GM21717 (cell line): ENCODE data around the gene WBP1.
"Not testable (repeated sequence)": the region's sequence is repeated elsewhere in the genome, so short reads cannot be mapped to it uniquely, and the experiment has no call there.

Source experiments
- ATAC-seq: cut with Tn5 transposase; IDR thresholded peaks from one replicate; pipeline ENCODE4 v1.9.1; 2021; ENCODE audit warnings: mild to moderate bottlenecking, moderate library complexity; ENCODE audit not compliant: unreplicated experiment

Gene WBP1

DNA sequence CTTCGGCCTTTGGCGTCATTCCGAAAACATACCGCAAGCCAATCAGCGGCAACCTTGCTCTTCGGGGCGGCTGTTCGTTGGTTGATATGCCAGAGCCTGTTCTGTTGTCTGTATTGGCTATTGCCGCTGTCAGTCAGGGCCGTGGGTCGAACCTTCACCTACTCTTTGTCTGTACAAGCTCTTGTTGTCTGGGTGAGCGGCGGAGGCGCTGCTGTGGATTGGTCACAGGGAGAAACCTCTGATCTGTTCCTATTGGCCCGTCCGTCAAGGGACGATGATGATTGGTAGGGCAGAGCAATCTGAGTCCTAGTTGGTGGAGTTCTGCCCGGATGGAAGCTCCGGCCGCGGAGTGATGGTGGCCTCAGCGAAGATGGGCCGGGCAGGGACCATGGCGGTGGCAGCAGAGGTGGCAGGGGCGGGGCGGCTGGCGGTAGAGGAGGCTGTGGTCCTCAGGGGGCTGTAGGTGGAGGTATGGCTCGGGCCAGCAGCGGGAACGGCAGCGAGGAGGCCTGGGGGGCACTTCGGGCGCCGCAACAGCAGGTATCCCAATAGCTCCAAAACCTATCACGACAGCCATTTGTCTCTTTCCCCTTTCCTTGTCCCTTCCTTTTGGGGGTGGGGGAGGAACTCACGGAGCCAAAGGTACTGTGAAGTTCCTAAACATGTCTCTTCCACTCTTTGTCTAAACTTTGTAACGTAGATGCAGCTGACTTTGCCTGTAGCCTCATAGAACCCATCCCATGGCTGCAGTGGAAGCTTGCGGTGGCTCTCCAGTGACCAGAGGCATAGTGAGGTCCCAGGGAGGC lies at the start of gene WBP1:
TSS of gene WBP1 (plus strand) at position 307 of the 806 bp plus-strand sequence. CDS start at position 472, 165 bp downstream.
- ATAC-seq, result peak; percentile 81

DNA sequence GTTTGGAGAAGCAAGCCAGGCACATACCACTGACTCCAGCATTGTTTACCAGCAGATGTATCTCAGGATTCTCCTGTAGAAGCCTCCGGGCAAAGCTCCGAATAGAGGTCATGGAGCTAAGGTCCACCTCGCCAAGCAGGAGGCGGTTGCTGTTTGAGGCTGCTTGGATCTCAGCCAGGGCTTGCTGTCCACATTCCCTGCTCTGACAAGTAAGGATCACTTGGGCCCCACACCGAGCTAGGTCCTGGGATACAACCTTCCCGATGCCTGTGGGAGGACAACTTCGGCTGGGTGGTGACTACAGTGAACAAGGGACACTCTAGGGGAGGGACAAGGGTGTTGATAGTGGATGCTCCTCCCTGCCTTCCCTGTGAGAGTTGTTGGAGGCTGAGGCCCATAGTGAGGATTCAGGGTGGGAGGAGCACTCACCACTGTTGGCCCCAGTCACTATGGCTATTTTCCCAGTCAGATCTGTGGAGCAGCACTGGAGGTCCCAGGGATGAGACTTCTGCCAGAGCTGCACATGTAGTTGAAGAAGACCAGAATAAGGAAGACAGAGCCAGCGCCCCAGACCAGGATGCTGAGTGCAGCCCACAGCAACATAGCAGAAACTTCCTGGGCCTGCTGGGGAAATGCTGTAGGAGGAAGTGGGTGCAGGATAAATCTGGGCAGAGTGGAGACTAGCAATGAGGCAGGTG lies 45.1 kb upstream of the WBP1 start:
- ATAC-seq, result no peak

DNA sequence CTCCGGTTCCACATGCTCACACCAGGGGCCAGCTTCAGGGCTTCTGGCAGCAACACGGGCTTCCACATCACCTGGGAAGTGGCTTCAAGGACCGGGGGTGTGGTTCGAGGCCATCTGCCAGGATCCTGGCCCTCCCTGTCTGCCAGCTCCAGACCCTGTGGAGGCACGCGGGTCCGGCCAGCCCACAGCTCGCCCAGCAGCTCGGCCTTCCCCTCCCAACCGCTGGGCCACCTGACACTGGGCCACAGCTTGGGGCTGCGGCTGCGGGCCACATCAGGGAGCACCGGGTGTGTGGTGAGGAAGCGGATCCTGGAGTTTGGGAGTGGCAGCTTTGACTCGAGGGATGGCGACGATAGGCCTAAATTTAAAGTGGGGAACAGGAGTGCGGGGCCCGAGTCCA lies 43.8 kb upstream of the WBP1 start:
- no peak for ATAC-seq

DNA sequence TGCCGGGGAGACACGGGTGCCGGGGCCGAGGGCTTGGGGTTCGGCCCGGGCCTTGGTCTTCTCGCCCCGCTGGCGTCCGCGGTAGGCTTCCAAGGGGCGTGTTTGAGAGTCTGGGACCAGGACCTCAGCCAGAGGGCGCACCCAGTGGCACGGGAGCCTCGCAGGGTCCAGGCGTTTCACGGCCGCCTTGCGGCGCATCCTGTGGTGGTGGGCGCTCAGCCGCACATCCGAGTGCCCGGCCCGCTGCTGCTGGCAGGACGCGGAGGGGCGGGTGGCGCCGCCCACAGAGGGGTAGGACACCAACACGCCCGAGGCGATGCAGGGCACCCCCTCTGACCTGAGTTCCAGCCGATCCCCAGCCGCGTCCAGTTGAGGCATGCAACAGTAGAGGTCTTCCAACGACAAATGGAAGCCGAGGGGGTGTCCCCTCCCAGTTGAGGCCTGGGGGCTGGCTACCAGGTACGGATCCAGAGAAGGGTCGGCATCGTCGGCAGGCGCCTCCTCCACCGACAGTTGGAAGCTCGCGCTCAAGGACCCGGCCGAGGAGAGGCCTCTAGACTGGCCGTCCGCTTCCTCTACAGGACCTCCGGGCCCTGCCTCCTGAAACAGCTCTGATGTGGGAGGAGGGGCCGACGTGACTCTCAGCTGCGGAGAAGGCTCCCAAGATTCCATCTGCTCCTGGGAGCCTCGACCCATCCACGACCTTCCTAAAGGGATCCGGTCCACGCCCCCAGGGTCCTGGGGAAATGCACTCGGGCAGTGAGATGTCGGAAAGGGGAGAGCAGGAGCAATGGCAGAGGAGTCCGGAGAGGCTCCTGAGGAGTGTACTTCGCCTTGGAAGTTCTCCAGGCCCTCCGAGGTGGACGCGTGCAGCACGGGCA lies 43.1 kb upstream of the WBP1 start:
- ATAC-seq, result no peak

DNA sequence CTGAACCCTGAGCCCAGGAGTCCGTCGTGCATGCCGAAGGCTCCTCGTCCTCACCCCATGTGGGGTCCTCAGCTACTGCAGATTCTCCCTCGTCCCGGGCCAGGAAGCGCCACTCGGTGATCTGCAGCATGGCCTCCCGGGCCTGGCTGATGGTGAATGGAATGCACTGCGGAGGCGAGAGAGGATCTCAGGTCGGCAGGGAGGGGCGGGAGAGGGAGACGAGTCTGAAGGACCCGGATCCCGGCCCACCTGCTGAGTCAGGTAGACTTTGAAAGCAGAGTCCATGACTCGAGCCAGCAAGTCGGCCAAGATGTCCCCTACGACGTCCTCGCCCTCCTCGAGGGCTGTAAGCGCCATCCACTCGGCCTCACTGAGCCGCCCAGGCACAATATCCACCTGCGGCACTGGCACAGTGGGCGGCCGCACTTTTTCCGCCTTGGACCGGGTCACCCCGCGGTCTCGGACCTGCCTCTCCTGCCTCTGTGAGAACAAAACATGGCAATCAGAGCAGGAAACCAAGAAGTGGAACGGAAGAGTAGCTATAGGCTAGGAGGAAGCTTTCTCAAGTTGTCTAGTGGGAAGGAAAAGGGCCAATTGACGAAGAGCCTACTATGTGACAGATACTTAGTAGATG lies 42.4 kb upstream of the WBP1 start:
- ATAC-seq, result no peak

DNA sequence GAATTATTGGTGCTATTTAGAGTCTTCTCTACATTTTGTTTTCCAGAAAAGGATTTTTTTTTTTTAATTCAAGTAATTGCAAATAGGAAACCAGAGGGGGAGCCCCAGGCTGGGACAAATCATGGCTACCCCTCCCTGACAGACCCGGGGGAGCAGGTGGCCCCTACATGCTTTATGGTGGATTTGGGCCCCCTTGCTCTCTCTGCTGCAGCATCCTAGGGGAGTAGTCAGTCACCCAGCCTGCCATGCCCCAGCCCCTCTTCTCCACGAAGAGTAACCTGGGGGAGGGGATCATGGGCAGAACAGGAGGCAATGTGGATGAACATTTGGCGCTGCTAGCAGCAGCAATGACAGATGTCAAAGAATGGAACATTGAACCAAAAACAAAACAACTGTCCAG lies 41.5 kb upstream of the WBP1 start:
- no peak for ATAC-seq

DNA sequence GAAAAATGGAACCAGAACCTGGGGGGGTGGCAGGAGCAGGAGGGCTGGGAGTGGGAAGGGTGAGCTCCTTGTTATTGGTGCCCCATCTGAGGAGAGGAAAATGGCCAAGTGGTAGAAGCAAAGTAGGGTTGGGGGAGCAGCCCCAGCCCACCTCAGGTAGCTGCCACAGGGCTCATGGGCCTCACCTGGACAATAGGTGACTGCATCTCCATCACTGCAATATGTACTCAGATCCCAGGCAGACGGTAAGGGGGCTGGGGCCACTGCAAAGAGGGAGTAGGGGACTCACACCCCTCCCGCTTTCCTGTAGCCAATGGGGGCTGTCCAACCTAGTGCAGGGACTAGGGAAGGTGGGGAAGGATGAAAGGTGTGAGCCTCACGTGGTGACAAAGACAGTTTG lies 41.0 kb upstream of the WBP1 start:
- no peak for ATAC-seq

DNA sequence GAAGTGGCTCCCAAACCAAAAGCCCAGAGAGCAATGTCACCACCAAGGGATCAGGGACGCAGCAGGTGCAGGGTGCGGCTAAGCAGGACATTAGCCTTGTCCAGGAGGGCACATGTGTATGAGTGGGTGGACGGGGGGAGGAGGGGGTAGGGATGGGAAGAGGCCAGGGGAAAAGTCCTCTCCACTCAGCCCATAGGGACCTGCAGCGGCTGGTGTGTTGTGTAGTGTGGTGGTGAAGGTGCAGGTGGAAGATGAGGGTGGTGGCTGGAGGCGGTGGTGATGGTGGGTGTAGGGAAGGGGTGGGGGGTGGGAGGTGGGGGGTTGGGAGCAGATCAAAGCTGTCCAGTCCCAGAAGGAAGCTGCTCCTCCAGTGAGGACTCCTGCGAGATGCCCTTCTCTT lies 40.5 kb upstream of the WBP1 start:
- no peak for ATAC-seq

DNA sequence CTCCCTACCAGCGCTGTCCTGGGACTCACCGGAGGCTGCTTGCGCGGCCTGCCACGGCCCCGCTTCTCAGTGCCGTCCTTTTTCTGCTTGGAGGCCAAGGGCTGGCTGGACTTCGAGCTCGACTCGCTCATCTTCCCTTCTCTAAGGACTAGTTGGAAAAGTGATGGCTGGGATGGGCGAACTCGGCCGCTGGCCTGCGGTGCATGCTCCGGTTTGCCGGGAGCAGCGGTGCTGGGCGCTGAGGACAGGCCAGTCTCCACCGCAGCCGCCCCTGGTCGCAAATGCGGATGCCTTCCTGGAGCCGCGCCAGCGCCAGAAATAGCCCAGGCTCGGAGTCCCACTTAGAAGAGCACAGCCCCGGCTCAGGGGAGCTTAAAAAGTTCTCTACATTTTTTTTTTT lies 39.9 kb upstream of the WBP1 start:
- no peak for ATAC-seq

DNA sequence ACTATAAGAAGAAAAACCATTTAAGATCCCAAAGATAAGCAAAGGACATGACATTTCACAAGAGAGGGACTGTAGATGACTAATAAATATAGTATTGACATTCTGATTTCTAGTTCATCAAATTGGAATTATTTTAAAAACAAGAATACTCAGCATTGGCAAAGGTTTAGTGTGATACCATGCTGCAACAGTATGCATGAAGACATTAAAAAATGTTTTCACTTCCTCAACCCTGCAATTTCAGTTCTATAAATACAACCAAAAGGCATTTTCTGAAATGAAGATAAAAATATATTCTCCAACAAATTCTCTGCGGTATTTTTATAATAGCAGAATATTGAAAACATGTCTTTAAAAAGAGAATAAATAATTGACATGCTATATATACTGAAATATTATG lies 38.9 kb upstream of the WBP1 start:
- no peak for ATAC-seq

DNA sequence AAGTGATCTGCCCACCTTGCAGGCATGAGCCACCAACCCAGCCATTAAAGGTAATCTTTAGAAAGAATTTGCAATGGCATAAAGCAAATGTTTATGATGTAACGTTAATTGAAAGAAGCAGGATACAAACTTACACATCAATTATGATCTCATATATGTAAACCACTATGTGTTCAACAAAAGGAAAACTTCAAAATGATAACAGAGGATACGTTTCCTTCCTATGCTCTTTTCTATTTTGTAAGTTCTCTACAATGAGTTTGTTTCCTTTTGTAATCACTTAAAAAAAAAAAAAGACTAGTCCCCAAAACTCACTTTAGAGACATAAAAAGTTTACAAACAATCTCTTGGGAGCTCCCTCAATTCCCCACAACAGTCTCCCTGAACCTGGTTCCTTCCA lies 38.2 kb upstream of the WBP1 start:
- no peak for ATAC-seq

DNA sequence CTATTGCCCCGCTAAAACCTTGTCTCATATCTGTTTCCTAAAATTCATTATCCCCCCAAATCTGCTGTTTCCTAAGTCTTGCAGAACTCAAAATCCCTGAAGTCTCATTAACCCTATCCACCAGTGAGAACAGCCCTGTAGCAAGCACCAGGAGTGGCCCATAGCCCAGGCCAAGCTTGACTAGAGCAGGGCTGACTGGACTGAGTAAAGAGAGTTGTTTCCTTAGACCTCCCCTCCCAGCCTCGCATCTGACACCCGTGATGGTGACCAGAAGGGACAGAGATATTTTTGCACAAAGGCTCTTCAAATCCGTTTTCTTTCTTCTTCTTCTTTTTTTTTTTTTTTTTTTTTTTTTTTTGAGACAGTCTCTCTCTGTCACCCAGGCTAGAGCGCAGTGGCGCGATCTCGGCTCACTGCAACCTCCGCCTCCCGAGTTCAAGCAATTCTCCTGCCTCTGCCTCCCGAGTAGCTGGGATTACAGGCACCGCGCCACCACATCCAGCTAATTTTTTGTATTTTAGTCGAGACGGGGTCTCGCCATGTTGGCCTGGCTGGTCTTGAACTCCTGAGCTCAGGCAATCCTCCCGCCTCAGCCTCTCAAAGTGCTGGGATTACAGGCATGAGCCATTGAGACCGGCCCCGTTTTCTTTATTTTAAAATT lies 37.7 kb upstream of the WBP1 start:
- ATAC-seq, result not testable (repeated sequence)

DNA sequence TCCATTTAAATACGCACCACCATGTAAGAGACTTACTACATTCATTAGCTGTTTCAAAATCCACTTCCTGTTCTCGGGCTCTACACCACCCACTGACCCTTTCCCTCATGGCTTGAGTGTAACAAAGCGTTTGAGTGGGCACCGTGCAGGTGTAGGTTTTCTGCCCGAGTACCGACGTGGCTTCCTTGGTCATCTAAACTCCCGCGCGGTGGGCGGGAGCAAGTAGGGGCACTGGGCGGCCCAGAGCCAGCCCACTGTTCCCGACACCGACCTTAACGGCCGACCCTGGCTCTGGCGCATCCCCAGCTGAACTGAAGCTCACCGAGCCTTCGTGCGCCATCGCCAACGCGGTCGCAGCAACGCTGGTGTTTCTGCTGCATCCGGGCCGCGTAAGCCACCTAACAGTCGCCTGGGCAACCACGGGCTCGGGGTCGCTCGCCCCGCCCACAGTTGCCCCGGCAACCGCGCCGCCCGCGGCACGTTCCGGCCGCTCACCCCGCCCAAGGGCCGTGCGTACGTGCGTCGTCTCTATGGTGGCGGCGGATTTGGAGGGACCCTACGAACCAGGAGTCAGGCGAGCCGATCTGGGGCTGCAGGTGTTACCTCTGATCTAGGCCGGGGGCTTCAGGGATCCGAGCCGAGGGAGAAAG lies 36.9 kb upstream of the WBP1 start, which contains the start of the genes C2orf81 and WDR54:
TSS of gene C2orf81 (minus strand) at position 399 of the 650 bp plus-strand sequence. CDS start at position 340, 59 bp downstream.
TSS of gene WDR54 (plus strand) at position 510 of the 650 bp plus-strand sequence. CDS start 424 bp downstream, outside the sequence.
- ATAC-seq, result peak; percentile 89

DNA sequence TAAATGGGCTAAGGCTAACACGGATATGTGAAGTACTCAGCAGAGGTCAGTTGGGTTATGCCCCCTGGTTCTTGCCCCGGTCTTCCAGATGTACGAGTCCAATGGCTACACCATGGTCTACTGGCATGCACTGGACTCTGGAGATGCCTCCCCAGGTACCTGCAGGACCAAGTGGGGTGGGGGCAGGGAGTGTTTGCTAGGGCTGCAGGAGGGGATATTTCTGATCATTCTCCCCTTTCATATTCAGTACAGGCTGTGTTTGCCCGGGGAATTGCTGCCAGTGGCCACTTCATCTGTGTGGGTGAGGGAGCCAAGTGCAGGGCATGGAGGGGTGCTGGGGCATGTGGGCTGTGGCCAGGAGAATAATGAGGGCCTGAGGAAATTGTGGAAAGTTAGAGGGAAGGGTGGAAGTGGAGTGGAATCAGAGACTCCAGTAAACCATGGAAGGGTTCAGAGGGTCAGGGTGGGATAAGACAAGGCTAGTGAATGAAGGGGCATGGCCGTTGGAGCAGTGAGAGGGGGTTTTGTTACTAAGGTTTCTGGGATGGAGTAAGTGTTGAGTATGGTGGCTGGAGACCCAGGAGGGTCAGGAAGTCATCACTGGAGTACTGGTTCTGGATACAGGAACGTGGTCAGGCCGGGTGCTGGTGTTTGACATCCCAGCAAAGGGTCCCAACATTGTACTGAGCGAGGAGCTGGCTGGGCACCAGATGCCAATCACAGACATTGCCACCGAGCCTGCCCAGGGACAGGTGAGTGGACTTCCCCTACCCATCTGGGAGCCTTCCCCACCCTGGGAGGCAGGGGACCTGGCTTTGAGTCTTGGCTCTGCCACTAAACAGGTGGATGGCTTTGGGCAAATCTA lies 34.8 kb upstream of the WBP1 start:
- no peak for ATAC-seq

DNA sequence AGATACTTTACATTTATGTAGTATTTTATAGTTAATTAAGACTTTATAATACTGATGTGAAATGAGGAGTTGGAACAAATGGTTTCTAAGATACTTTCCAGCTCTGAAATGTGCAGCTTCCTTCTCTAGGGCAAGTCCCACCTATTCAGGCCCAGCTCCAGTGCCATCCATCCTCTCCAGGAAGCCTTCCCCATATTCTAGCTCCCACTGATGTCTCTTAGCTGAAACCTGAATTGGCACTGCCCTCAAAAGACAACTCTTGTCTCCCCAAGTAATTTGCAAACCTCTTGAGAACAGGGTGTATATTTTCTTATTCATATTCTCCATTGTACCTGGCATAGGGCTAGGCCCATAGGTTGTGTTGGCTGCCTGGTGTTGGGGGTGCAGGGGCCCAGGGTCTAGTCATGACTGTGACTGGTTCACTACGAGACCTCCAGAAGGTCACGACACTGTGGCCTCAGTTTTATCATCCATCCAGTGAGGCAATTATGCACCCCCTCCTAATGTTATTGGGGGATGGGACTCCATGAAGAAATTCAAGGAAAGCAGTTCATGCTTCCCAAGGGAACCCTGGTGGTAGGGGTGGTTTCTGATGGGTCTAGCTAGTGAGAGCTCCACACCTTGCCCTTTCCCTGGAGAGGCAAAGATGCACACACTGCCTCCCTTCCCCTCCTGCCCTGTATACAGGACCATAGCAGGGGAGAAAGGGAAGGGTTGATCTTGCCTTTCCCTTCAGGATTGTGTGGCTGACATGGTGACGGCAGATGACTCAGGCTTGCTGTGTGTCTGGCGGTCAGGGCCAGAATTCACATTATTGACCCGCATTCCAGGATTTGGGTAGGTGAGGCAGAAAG lies 33.9 kb upstream of the WBP1 start:
- ATAC-seq, result no peak

DNA sequence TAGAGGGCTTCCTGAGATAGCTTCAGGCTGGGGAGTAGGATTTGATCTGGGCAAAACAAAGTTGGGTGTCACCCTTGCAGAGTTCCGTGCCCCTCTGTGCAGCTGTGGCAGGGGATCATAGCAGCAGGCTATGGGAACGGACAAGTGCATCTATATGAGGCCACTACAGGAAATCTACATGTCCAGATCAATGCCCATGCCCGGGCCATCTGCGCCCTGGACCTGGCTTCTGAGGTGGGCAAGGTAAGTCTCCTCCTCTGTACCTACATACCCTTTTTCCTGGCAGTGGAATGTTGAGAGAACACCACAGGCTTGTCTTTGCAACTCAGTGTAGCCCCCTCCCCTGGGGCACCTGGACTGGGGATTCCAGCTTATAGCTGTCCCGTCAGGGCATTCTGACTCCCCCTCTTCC lies 33.2 kb upstream of the WBP1 start:
- ATAC-seq, result no peak

DNA sequence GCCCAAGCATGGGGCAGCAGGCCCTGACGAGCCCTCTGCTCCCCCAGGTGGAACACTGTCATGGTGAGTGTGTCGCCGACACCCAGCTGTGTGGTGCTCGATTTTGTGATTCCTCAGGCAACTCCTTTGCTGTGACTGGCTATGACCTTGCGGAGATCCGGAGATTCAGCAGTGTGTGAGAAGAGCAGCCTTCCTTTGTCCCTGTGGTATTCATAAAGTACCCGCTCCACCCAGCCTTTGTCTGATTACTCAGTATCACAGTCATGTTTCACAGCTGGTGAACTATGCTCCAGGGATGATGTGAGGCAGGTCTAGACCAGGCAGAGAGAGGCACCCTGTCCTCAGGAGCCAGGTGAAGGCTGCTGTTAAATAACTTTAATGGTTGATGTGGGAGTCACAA lies 32.7 kb upstream of the WBP1 start:
- no peak for ATAC-seq
